ENCODE results near the gene FMN1.
A peak's percentile ranks its signal among the peaks of the same experiment; 100 is the strongest.

Gene FMN1

DNA sequence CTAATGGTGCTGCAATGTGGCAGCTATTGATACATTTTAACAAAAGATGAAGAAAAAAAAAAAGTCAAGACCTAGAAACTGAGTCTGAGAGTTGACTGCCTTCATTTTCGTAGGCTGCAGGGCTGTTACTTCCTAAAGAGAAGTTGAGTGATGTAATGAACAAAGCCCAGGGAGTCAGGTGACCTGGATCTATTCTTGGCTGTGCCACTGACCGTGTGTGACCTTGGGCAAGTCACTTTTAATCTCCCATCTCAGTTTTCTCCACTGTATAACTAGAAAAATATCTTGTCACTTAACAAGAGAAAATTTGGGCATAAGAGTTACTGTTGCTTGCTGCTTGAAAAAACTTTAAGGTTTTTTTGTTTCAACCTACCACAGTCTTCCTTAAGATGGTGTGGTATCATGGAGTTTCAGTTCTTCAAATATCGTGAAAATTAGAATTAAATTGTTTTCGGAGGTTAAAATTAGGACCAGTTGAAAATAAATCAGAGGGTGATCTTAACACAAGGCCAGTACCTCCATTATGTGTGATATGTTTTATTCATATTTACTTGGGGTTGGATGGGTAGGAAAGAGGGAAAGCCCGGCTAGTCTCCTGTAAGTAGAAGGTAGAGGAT is 5.8 kb downstream of the FMN1 start:
- no CpG with 5 or more reads among the region's 5 CpGs for WGBS (ENCODE audit: extremely low coverage, insufficient coverage, insufficient read length)
- Histone ChIP-seq H2AK5ac (ENCODE audit: low read length) (no peak overlapping the region), H2AFZ (ENCODE audit: insufficient read depth, low read length, poor library complexity) (no peak overlapping the region), H3K79me1 (ENCODE audit: low read length) (no peaks in the 10 kb centered on the region), H4K8ac (ENCODE audit: low read depth, low read length) (no peak overlapping the region), H2BK5ac (ENCODE audit: low read depth, low read length, poor library complexity) (no peak overlapping the region), H3K4ac (ENCODE audit: low read depth, low read length) (no peak overlapping the region), H3K4me1 (ENCODE audit: control insufficient read depth in 1 of 2, insufficient read depth in 2 of 2, low read length in 2 of 2) (no peaks in the 10 kb centered on the region), H3K14ac (ENCODE audit: low read length) (no peak overlapping the region), H4K91ac (ENCODE audit: low read depth, low read length) (no peak overlapping the region), H3K23ac (ENCODE audit: low read length) (no peak overlapping the region), H3K27ac (ENCODE audit: low read depth, low read length) (no peak overlapping the region), H2BK12ac (ENCODE audit: low read length) (no peak overlapping the region), H3K9ac (ENCODE audit: low read length) (no peak overlapping the region), H3K4me2 (ENCODE audit: low read length) (no peak overlapping the region), H3K9me3 (ENCODE audit: insufficient read depth, low read depth, low read length) (no peaks in the 10 kb centered on the region), H3K27me3 (ENCODE audit: insufficient read depth, low read length) (no peaks in the 10 kb centered on the region), H2BK120ac (ENCODE audit: insufficient read depth, low read length, poor library complexity) (no peak overlapping the region), H3K79me2 (ENCODE audit: control insufficient read depth, insufficient read depth, low read length, poor library complexity) (no peaks in the 10 kb centered on the region), H3K18ac (ENCODE audit: low read length) (no peak overlapping the region), H3K36me3 (ENCODE audit: control insufficient read depth in 1 of 2, insufficient read depth in 2 of 2, low read length in 2 of 2) (no peaks in the 10 kb centered on the region), H4K12ac (ENCODE audit: low read depth, low read length) (no peak overlapping the region), H3K4me3 (ENCODE audit: low read depth, low read length) (no peak overlapping the region)
- DNase-seq: no peak

DNA sequence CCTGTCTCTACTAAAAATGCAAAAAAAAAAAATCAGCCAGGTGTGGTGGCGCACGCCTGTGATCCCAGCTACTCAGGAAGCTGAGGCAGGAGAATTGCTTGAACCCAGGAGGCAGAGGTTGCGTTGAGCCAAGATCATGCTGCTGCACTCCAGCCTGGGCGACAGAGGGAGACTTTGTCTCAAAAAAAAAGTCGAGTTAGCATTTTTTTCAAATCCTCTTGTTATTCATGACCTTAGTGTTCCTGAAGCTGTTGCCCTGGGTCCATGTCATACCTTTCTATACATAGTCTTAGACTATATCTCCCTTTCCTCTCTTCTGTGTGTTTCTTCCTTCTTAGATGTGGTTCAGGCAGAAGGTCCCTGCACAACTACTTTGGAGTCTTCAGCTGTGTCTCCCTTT is 6.4 kb downstream of the FMN1 start:
- Histone ChIP-seq H3K4me2 (ENCODE audit: low read length) (no peak overlapping the region), H4K91ac (ENCODE audit: low read depth, low read length) (no peak overlapping the region), H4K8ac (ENCODE audit: low read depth, low read length) (no peak overlapping the region), H3K18ac (ENCODE audit: low read length) (no peak overlapping the region), H3K27me3 (ENCODE audit: insufficient read depth, low read length) (no peaks in the 10 kb centered on the region), H3K9me3 (ENCODE audit: insufficient read depth, low read depth, low read length) (no peaks in the 10 kb centered on the region), H3K27ac (ENCODE audit: low read depth, low read length) (no peak overlapping the region), H2AFZ (ENCODE audit: insufficient read depth, low read length, poor library complexity) (no peak overlapping the region), H3K36me3 (ENCODE audit: control insufficient read depth in 1 of 2, insufficient read depth in 2 of 2, low read length in 2 of 2) (no peaks in the 10 kb centered on the region), H3K4ac (ENCODE audit: low read depth, low read length) (no peak overlapping the region), H2BK12ac (ENCODE audit: low read length) (no peak overlapping the region), H2BK120ac (ENCODE audit: insufficient read depth, low read length, poor library complexity) (no peak overlapping the region), H2AK5ac (ENCODE audit: low read length) (no peak overlapping the region), H3K79me2 (ENCODE audit: control insufficient read depth, insufficient read depth, low read length, poor library complexity) (no peaks in the 10 kb centered on the region), H3K14ac (ENCODE audit: low read length) (no peak overlapping the region), H3K79me1 (ENCODE audit: low read length) (no peaks in the 10 kb centered on the region), H4K12ac (ENCODE audit: low read depth, low read length) (no peak overlapping the region), H3K23ac (ENCODE audit: low read length) (no peak overlapping the region), H2BK5ac (ENCODE audit: low read depth, low read length, poor library complexity) (no peak overlapping the region), H3K9ac (ENCODE audit: low read length) (no peak overlapping the region), H3K4me3 (ENCODE audit: low read depth, low read length) (no peak overlapping the region), H3K4me1 (ENCODE audit: control insufficient read depth in 1 of 2, insufficient read depth in 2 of 2, low read length in 2 of 2) (no peaks in the 10 kb centered on the region)
- peak in 1 of 2 donors; percentile 32 for DNase-seq
- WGBS (ENCODE audit: extremely low coverage, insufficient coverage, insufficient read length): no CpG with 5 or more reads among the region's 5 CpGs

DNA sequence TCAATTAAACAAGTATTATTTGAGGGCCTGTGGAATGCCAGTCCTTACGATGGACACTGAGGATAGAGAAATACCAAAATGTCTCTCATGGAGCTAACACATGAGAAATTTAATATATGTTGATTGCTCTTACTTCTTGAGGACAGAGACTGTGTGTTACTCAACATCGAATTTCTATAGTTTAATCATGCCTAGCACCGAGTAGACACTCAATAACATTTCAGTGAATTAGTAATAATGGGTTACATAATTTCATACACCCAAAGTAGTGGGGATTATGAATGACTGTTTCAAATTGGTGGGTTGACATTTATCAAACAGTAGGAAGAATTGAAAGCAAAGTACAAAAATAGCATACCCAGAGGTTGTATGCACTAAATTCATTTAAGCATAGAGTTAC is 11.2 kb downstream of the FMN1 start:
- no peak overlapping the region for H2AK5ac ChIP-seq (ENCODE audit: low read length)
- no peak overlapping the region for H3K27ac ChIP-seq (ENCODE audit: low read depth, low read length)
- H3K27me3 ChIP-seq (ENCODE audit: insufficient read depth, low read length): no peaks in the 10 kb centered on the region
- no peaks in the 10 kb centered on the region for H3K79me2 ChIP-seq (ENCODE audit: control insufficient read depth, insufficient read depth, low read length, poor library complexity)
- H3K4me2 ChIP-seq (ENCODE audit: low read length): no peak overlapping the region
- H3K79me1 ChIP-seq (ENCODE audit: low read length): no peaks in the 10 kb centered on the region
- H3K4me1 ChIP-seq (ENCODE audit: control insufficient read depth in 1 of 2, insufficient read depth in 2 of 2, low read length in 2 of 2): no peaks in the 10 kb centered on the region
- no peak overlapping the region for H3K4ac ChIP-seq (ENCODE audit: low read depth, low read length)
- H4K8ac ChIP-seq (ENCODE audit: low read depth, low read length): no peak overlapping the region
- H3K14ac ChIP-seq (ENCODE audit: low read length): no peak overlapping the region
- H3K4me3 ChIP-seq (ENCODE audit: low read depth, low read length): no peak overlapping the region
- H3K9ac ChIP-seq (ENCODE audit: low read length): no peak overlapping the region
- H3K23ac ChIP-seq (ENCODE audit: low read length): no peak overlapping the region
- no peak overlapping the region for H2AFZ ChIP-seq (ENCODE audit: insufficient read depth, low read length, poor library complexity)
- no peak overlapping the region for H4K12ac ChIP-seq (ENCODE audit: low read depth, low read length)
- no peaks in the 10 kb centered on the region for H3K36me3 ChIP-seq (ENCODE audit: control insufficient read depth in 1 of 2, insufficient read depth in 2 of 2, low read length in 2 of 2)
- WGBS (ENCODE audit: extremely low coverage, insufficient coverage, insufficient read length): no CpG with 5 or more reads among the region's 3 CpGs
- H2BK12ac ChIP-seq (ENCODE audit: low read length): no peak overlapping the region
- H2BK5ac ChIP-seq (ENCODE audit: low read depth, low read length, poor library complexity): no peak overlapping the region
- H3K9me3 ChIP-seq (ENCODE audit: insufficient read depth, low read depth, low read length): no peaks in the 10 kb centered on the region
- H4K91ac ChIP-seq (ENCODE audit: low read depth, low read length): no peak overlapping the region
- no peak for DNase-seq
- H3K18ac ChIP-seq (ENCODE audit: low read length): no peak overlapping the region
- no peak overlapping the region for H2BK120ac ChIP-seq (ENCODE audit: insufficient read depth, low read length, poor library complexity)

DNA sequence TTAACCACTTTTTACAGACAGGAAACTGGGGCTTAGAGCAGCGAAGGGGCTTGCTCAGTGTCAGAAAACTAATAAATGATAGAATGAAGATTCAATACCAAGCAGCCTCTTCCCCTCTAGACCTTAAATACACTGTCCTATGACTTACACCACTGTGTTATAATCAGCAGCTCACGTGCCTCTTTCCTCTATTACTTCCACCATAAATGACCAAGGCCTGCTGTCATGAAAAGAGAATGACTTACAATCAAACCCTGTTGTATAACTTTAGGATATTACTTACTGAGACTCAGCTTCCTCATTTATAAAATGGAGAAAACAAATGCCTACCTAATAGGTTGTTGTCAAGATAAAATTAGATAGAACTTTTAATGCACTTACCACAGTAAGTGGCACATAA is 11.6 kb downstream of the FMN1 start:
- H3K27ac ChIP-seq (ENCODE audit: low read depth, low read length): no peak overlapping the region
- H3K4ac ChIP-seq (ENCODE audit: low read depth, low read length): no peak overlapping the region
- WGBS (ENCODE audit: extremely low coverage, insufficient coverage, insufficient read length): no CpG with 5 or more reads among the region's 2 CpGs
- H3K4me1 ChIP-seq (ENCODE audit: control insufficient read depth in 1 of 2, insufficient read depth in 2 of 2, low read length in 2 of 2): no peaks in the 10 kb centered on the region
- H3K79me2 ChIP-seq (ENCODE audit: control insufficient read depth, insufficient read depth, low read length, poor library complexity): no peaks in the 10 kb centered on the region
- H2AK5ac ChIP-seq (ENCODE audit: low read length): no peak overlapping the region
- H2BK120ac ChIP-seq (ENCODE audit: insufficient read depth, low read length, poor library complexity): no peak overlapping the region
- no peak overlapping the region for H3K4me2 ChIP-seq (ENCODE audit: low read length)
- H3K27me3 ChIP-seq (ENCODE audit: insufficient read depth, low read length): no peaks in the 10 kb centered on the region
- H4K91ac ChIP-seq (ENCODE audit: low read depth, low read length): no peak overlapping the region
- H3K36me3 ChIP-seq (ENCODE audit: control insufficient read depth in 1 of 2, insufficient read depth in 2 of 2, low read length in 2 of 2): no peaks in the 10 kb centered on the region
- H4K12ac ChIP-seq (ENCODE audit: low read depth, low read length): no peak overlapping the region
- H2BK5ac ChIP-seq (ENCODE audit: low read depth, low read length, poor library complexity): no peak overlapping the region
- H3K23ac ChIP-seq (ENCODE audit: low read length): no peak overlapping the region
- no peak overlapping the region for H3K4me3 ChIP-seq (ENCODE audit: low read depth, low read length)
- no peak overlapping the region for H2BK12ac ChIP-seq (ENCODE audit: low read length)
- H3K9me3 ChIP-seq (ENCODE audit: insufficient read depth, low read depth, low read length): no peaks in the 10 kb centered on the region
- no peak overlapping the region for H3K14ac ChIP-seq (ENCODE audit: low read length)
- no peak overlapping the region for H3K18ac ChIP-seq (ENCODE audit: low read length)
- DNase-seq: no peak
- no peak overlapping the region for H2AFZ ChIP-seq (ENCODE audit: insufficient read depth, low read length, poor library complexity)
- H3K79me1 ChIP-seq (ENCODE audit: low read length): no peaks in the 10 kb centered on the region
- no peak overlapping the region for H3K9ac ChIP-seq (ENCODE audit: low read length)
- no peak overlapping the region for H4K8ac ChIP-seq (ENCODE audit: low read depth, low read length)
